Measurements from ENCODE around the gene KRT7. TPM values are rescaled to one million over a fixed set of nuclear protein-coding genes. Genes with fewer than 3 reads are reported as not detected.
A peak's percentile ranks its signal among the peaks of the same experiment; 100 is the strongest.

KRT7 gene
- polyA plus RNA-seq (2013, experiment 1 of 2; ENCODE audit: insufficient read length), result 1,653 TPM
- 1,696 TPM for polyA plus RNA-seq (2013, experiment 2 of 2; ENCODE audit: insufficient read length)

GRCh38 chr12:52232674-52233461, at the start of gene KRT7:
Gene KRT7, plus strand, starts transcription at chr12:52233243. Its CDS starts 54 bp downstream, at chr12:52233297.
- peak; percentile 87 for DNase-seq

GRCh38 chr12:52183544-52183910, 49.5 kb upstream of the KRT7 start:
- DNase-seq, result no peak

- DNase-seq, result no peak
Measured at GRCh38 chr12:52183971-52184370, 49.1 kb upstream of the KRT7 start.

- no peak for DNase-seq
Measured at GRCh38 chr12:52184813-52185212, 48.2 kb upstream of the KRT7 start.

- no peak for DNase-seq
Measured at GRCh38 chr12:52185400-52185967, 47.6 kb upstream of the KRT7 start.

- peak; percentile 95 for DNase-seq
Measured at GRCh38 chr12:52186118-52186840, 46.8 kb upstream of the KRT7 start.

- DNase-seq, result no peak
Measured at GRCh38 chr12:52187206-52187605, 45.8 kb upstream of the KRT7 start.

- no peak for DNase-seq
Measured at GRCh38 chr12:52187640-52188039, 45.4 kb upstream of the KRT7 start.

GRCh38 chr12:52188658-52189057, 44.4 kb upstream of the KRT7 start:
- DNase-seq, result no peak

- peak; percentile 92 for DNase-seq
Measured at GRCh38 chr12:52189376-52190174, 43.5 kb upstream of the KRT7 start.

GRCh38 chr12:52190860-52191729, 41.9 kb upstream of the KRT7 start:
- no peak for DNase-seq

GRCh38 chr12:52191841-52192791, 40.9 kb upstream of the KRT7 start, which contains the start of gene KRT80:
Gene KRT80, minus strand, starts transcription at chr12:52192014. Its CDS starts 112 bp downstream, at chr12:52191902.
- DNase-seq, result peak; percentile 100

GRCh38 chr12:52193532-52193931, 39.5 kb upstream of the KRT7 start:
- no peak for DNase-seq

- DNase-seq, result peak; percentile 87
Measured at GRCh38 chr12:52193991-52194390, 39.1 kb upstream of the KRT7 start.

GRCh38 chr12:52195065-52195730, 37.8 kb upstream of the KRT7 start:
- no peak for DNase-seq

GRCh38 chr12:52197371-52198231, 35.4 kb upstream of the KRT7 start:
- DNase-seq, result peak; percentile 34

- no peak for DNase-seq
Measured at GRCh38 chr12:52198454-52199215, 34.4 kb upstream of the KRT7 start.

All from fibroblast of skin of back (primary cell).